DMS53 treated with DMSO at 0.1 percent for 48 hours (cell line): Measurements from ENCODE around the gene KLHL3.
"Not testable (repeated sequence)": the region's sequence is repeated elsewhere in the genome, so short reads cannot be mapped to it uniquely, and the experiment has no call there.

Source experiments
- DNase-seq: peaks from one replicate; lab custom pipeline; 2025; ENCODE audit not compliant: unreplicated experiment; lab: John Stamatoyannopoulos, UW

KLHL3 gene

GRCh38 chr5:137735555-137736284, at the start of gene KLHL3:
KLHL3 (minus strand) TSS chr5:137736089; CDS start chr5:137735646, 443 bp downstream.
- DNase-seq = peak; percentile 60

GRCh38 chr5:137782984-137783536, 47.2 kb upstream of the KLHL3 start:
- DNase-seq = no peak

- DNase-seq = no peak
These were observed 46.2 kb upstream of the KLHL3 start for GRCh38 chr5:137782055-137782454.

GRCh38 chr5:137778772-137779564, 43.1 kb upstream of the KLHL3 start:
- peak; percentile 48 for DNase-seq

- DNase-seq = not testable (repeated sequence)
These were observed 32.0 kb upstream of the KLHL3 start for GRCh38 chr5:137767937-137768336.

- no peak for DNase-seq
These were observed 25.7 kb upstream of the KLHL3 start for GRCh38 chr5:137761566-137761965.

- peak; percentile 77 for DNase-seq
These were observed 25.0 kb upstream of the KLHL3 start for GRCh38 chr5:137760719-137761516.

- DNase-seq = no peak
These were observed 24.4 kb upstream of the KLHL3 start for GRCh38 chr5:137760294-137760693.

GRCh38 chr5:137758715-137759306, 22.9 kb upstream of the KLHL3 start:
- DNase-seq = no peak

- DNase-seq = no peak
These were observed 22.2 kb upstream of the KLHL3 start for GRCh38 chr5:137758121-137758520.

- DNase-seq = no peak
These were observed 21.7 kb upstream of the KLHL3 start for GRCh38 chr5:137757634-137758033.

- DNase-seq = no peak
These were observed 19.3 kb upstream of the KLHL3 start for GRCh38 chr5:137754961-137755762.

GRCh38 chr5:137754188-137754960, 18.5 kb upstream of the KLHL3 start, which contains the start of gene HNRNPA0:
HNRNPA0 (minus strand) TSS chr5:137754363; CDS start chr5:137754066, 297 bp downstream.
- peak; percentile 92 for DNase-seq

GRCh38 chr5:137753691-137754187, 17.9 kb upstream of the KLHL3 start:
- DNase-seq = no peak

- DNase-seq = no peak
These were observed 17.2 kb upstream of the KLHL3 start for GRCh38 chr5:137752905-137753690.

- peak; percentile 60 for DNase-seq
These were observed 16.1 kb upstream of the KLHL3 start for GRCh38 chr5:137751869-137752491.

- DNase-seq = no peak
These were observed 14.5 kb upstream of the KLHL3 start for GRCh38 chr5:137750436-137750835.

- no peak for DNase-seq
These were observed 12.0 kb upstream of the KLHL3 start for GRCh38 chr5:137747848-137748247.
